ENCODE results near the gene ABO. TPM values are rescaled to one million over a fixed set of nuclear protein-coding genes. Genes with fewer than 3 reads are reported as not detected.

Gene ABO
- not detected in 2 replicates for total RNA-seq

DNA sequence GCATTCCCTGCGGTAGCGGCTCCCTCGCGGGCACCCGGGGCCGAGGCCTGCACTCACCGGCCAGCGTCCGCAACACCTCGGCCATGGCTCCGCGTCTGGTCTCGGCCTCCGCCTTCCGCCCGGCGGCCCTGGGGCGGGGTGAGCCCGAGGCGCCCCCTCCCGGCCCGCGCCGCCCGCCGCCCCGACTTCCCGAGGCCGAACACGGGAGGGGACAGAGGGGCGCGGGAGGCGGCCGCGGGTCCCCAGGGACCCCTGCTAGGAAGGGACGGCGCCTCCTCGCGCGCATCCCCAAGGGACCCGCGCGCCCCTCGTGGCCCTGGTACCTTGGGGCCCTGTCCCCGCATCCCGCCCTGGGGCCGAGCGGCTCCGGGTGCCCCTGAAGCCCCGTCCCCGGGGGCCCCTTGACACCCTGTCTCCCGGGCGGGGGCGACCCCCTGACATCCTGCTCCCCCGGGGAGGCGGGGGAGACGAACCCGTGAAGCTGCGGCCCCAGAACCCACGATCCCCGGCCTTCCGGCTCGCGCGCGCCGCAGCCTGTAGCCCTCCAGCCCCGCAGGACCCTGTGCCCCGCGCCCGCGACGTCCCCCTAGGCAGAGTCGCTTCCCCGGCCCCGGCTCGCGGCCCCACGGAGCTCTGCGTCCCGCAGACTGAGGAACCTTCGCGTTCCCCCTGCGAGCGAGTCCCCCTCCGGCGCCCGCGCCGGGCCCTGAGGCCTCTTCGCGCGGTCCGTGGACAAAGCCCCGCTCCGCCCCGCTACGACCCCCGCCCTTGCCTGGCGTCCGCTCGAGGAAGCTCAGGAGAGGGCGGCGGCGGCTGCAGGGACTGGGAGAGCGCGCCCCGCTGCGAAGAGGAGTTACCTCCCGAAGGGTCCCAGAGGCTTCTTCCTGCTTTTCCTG is at the start of gene ABO:
TSS of gene ABO (minus strand) at position 97 of the 896 bp plus-strand sequence.

DNA sequence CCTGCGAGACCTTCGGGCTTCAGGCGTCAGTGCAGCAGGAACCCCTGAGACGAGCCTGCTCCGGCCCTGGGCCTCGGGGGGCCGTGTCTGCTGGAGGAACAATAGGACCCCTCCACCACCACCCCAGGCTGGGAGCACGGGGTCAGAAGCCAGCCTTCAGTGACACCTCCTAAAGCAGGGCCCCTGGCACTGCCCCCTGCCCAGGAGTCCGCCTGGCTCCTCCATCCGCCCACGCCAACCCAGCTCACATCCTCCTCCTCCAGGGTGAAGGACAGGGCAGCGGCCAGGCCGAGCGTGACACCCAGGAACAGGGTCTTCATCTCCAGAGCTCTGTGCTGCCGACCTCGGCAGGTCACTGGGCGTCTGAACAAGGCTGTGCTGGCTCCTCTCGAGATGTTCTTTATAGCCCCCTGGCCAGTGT is 66.1 kb downstream of the ABO start, which contains the start of gene OBP2B:
TSS of gene OBP2B (minus strand) at position 371 of the 421 bp plus-strand sequence. CDS start at position 320, 51 bp downstream.

Other genes starting within 250 kb of the ABO start
- 35.6 and 41.5 TPM in 2 replicates for gene GTF3C5, start 244.2 kb downstream of the ABO start, total RNA-seq
- 0.26 and 0.70 TPM in 2 replicates for gene CEL, start 213.2 kb downstream of the ABO start, total RNA-seq
- gene RALGDS, start 154.0 kb downstream of the ABO start, total RNA-seq = 14.6 and 15.3 TPM in 2 replicates
- gene GBGT1, start 111.3 kb downstream of the ABO start, total RNA-seq = 3.2 and 7.4 TPM in 2 replicates
- not detected in 2 replicates for gene OBP2B, start 66.0 kb downstream of the ABO start, total RNA-seq
- 14.3 and 16.2 TPM in 2 replicates for gene SURF6, start 61.0 kb upstream of the ABO start, total RNA-seq
- gene MED22, start 72.9 kb upstream of the ABO start, total RNA-seq = 14.5 and 16.0 TPM in 2 replicates
- 3,224 and 4,648 TPM in 2 replicates for gene RPL7A, start 73.0 kb upstream of the ABO start, total RNA-seq
- gene SURF1, start 81.3 kb upstream of the ABO start, total RNA-seq = 38.3 and 45.4 TPM in 2 replicates
- gene SURF2, start 81.3 kb upstream of the ABO start, total RNA-seq = 19.5 and 24.9 TPM in 2 replicates
- gene SURF4, start 100.9 kb upstream of the ABO start, total RNA-seq = 243 and 286 TPM in 2 replicates
- gene STKLD1, start 101.2 kb upstream of the ABO start, total RNA-seq = 0.09 and 3.4 TPM in 2 replicates
- gene REXO4, start 142.8 kb upstream of the ABO start, total RNA-seq = 16.7 and 18.2 TPM in 2 replicates
- gene ADAMTS13, start 147.2 kb upstream of the ABO start, total RNA-seq = 3.7 and 4.4 TPM in 2 replicates
- 7.7 and 13.1 TPM in 2 replicates for gene CACFD1, start 184.8 kb upstream of the ABO start, total RNA-seq
- 7.0 and 29.3 TPM in 2 replicates for gene SLC2A6, start 203.9 kb upstream of the ABO start, total RNA-seq
- 2.3 TPM in 1 of 2 replicates, not detected in the other for gene MYMK, start 249.8 kb upstream of the ABO start, total RNA-seq

All from pericardium fibroblast (primary cell).